Adrenal gland (tissue), 12 donors: ENCODE measurements around the gene GH1. TPM values are rescaled to one million over a fixed set of nuclear protein-coding genes. Genes with fewer than 3 reads are reported as not detected.
"Not testable (repeated sequence)": the region's sequence is repeated elsewhere in the genome, so short reads cannot be mapped to it uniquely, and the experiment has no call there.

Source experiments
- DNase-seq, 7 donors: peaks; one replicate each; pipeline ENCODE4 v3.0.0-alpha.2; 2019 to 2020
- H3K27ac ChIP-seq, 5 donors: fragments of 200-600 bp; sonication (generic) in 4 of 5; 1 replicate in 3 of 5; 2 replicates in 2 of 5; pipeline versions ENCODE4 v1.5.1 to v1.8.0; 2016 to 2020; ENCODE audit warnings: mild to moderate bottlenecking in 1 of 5
- H3K27me3 ChIP-seq: fragments of 200-600 bp; 2 replicates; pipeline ENCODE4 v1.8.0; 2021
- H3K36me3 ChIP-seq, 2 donors: fragments of 200-600 bp; replicated peaks in 1 of 2; 1 replicate in 1 of 2; 2 replicates in 1 of 2; pipeline versions ENCODE4 v1.5.1 to v1.8.0; 2018 to 2022
- H3K4me1 ChIP-seq, 2 donors: fragments of 200-600 bp; replicated peaks in 1 of 2; 1 replicate in 1 of 2; 2 replicates in 1 of 2; pipeline versions ENCODE4 v1.5.1 to v1.8.0; 2018 to 2021
- H3K4me3 ChIP-seq, 4 donors: fragments of 200-600 bp; sonication (generic) in 3 of 4; one replicate each; pipeline ENCODE4 v1.5.1; 2016 to 2018
- H3K9me3 ChIP-seq, 3 donors: fragments of 200-600 bp; sonication (generic) in 1 of 3; replicated peaks in 1 of 3; 1 replicate in 2 of 3; 2 replicates in 1 of 3; pipeline versions ENCODE4 v1.5.1 to v1.8.0; 2016 to 2021
- POLR2A ChIP-seq, 2 donors: fragments of 450-650 bp; IDR thresholded peaks; one replicate each; pipeline ENCODE4 v1.6.1; 2017; ENCODE audit warnings: antibody characterized with exemption in 2 of 2, mild to moderate bottlenecking in 2 of 2, moderate library complexity in 1 of 2
- WGBS, 4 donors: extraction: QIAGEN DNeasy Blood & Tissue Kit in 2 of 4; methylation state at CpG; one replicate each; pipeline versions ENCODE4 v1.1.5 to v1.1.7; 2013 to 2017; 5-methylcytosine and 5-hydroxymethylcytosine counted together
- intact Hi-C, 2 donors: fragments of 100-400 bp; cut with DNase I; formaldehyde crosslinking; loops; one replicate each; pipeline versions ENCODE4 v1.14.1 to v1.15.0; 2022 to 2023
- polyA plus RNA-seq, 3 donors: library from polyadenylated mRNA; stranded (reverse); fragments of 200-250 nt in 2 of 3; fragments of 350-450 nt in 1 of 3; fragmentation: Illumina TruSeq in 1 of 3; extraction: RNeasy Lipid Tissue Mini Kit (QIAGEN cat#74804) in 1 of 3; gene quantifications; one replicate each; pipeline ENCODE4 v1.2.3, GENCODE V29; 2013 to 2014
- total RNA-seq, 9 donors: library from RNA; depleted of rRNA in 4 of 9; stranded (reverse); fragments of >200 nt in 4 of 9; fragments of 120-200 nt in 1 of 9; fragmentation: NEBNext Ultra II Directional in 1 of 9; extraction: Animal tissue kit (Norgen Biotek cat#: 25700) in 1 of 9; gene quantifications; one replicate each; pipeline versions ENCODE4 v1.1.0 to v1.2.4, GENCODE V29; 2013 to 2023
- TF ChIP-seq, protein P1 (sequence below), 6 experiments: fragments of 450-650 bp in 4 of 6; fragments of 200-600 bp in 2 of 6; sonication (generic) in 1 of 6; IDR thresholded peaks; 1 replicate in 5 of 6; 2 replicates in 1 of 6; pipeline versions ENCODE4 v1.5.1 to v1.8.0; 2016 to 2021; ENCODE audit warnings: antibody characterized with exemption in 6 of 6, mild to moderate bottlenecking in 2 of 6, moderate library complexity in 1 of 6
- donor health status: healthy with polysubstance abuse.
- donor health status: Bipolar disorder and iron deficiency.
- donor health status: DM: yes; HTN: yes; CAD: no.
- donor health status: DM: no; HTN: no; CAD: no.
- donor health status: DM: no; HTN: no; CAD: no.
- donor health status: DM: yes; HTN: yes; CAD: no.

The GH1 gene
- total and polyA plus RNA-seq, 12 donors: not detected

DNA sequence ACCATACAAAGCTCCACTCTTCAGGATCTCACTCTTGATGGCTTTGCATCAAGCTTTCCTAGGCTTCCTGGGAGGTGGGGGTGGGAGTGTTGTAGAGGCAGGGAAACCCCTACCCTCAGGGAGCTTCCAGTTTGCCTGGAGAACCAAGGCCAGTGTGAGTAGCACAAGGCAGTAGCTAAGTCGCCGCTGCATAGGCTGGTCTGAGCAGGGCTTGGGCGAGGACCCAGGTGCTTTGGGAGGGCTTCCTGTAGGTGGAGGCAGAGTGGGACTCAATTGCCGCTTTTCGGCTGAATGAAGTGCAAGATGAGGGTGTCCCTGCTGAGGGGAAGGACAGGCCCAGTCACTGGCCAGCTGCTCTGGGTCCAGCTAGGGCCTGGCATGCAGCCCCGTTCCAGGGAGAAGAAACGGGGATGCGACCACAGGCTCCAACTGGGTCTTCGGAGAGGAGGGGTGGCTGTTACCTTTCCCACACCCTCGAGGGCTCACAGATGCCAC, 9.6 kb upstream of the GH1 start:
- Histone ChIP-seq H3K9me3 (no peaks in the 10 kb centered on the region), H3K27me3 (no peaks in the 10 kb centered on the region), H3K4me1 (no peaks in the 10 kb centered on the region), H3K36me3 (no peaks in the 10 kb centered on the region), H3K27ac (no peak overlapping the region), H3K4me3 (no peak overlapping the region)
- 86 to 98% (median 95%) methylated on average over 8 to 10 of the region's 10 CpGs for whole genome bisulfite sequencing, 4 donors
- DNase-seq: no peak
- no peak for TF ChIP-seq POLR2A (IDR thresholded peaks at IDR 0.05)
- TF ChIP-seq, protein P1, sequence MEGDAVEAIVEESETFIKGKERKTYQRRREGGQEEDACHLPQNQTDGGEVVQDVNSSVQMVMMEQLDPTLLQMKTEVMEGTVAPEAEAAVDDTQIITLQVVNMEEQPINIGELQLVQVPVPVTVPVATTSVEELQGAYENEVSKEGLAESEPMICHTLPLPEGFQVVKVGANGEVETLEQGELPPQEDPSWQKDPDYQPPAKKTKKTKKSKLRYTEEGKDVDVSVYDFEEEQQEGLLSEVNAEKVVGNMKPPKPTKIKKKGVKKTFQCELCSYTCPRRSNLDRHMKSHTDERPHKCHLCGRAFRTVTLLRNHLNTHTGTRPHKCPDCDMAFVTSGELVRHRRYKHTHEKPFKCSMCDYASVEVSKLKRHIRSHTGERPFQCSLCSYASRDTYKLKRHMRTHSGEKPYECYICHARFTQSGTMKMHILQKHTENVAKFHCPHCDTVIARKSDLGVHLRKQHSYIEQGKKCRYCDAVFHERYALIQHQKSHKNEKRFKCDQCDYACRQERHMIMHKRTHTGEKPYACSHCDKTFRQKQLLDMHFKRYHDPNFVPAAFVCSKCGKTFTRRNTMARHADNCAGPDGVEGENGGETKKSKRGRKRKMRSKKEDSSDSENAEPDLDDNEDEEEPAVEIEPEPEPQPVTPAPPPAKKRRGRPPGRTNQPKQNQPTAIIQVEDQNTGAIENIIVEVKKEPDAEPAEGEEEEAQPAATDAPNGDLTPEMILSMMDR (IDR thresholded peaks at IDR 0.05): no peak
- intact Hi-C loops: loop anchor here in 1 of 2 donors (10.0 kb wide), 2 partner anchors 77 to 207 kb away; partner anchors contain the start of gene ERN1

DNA sequence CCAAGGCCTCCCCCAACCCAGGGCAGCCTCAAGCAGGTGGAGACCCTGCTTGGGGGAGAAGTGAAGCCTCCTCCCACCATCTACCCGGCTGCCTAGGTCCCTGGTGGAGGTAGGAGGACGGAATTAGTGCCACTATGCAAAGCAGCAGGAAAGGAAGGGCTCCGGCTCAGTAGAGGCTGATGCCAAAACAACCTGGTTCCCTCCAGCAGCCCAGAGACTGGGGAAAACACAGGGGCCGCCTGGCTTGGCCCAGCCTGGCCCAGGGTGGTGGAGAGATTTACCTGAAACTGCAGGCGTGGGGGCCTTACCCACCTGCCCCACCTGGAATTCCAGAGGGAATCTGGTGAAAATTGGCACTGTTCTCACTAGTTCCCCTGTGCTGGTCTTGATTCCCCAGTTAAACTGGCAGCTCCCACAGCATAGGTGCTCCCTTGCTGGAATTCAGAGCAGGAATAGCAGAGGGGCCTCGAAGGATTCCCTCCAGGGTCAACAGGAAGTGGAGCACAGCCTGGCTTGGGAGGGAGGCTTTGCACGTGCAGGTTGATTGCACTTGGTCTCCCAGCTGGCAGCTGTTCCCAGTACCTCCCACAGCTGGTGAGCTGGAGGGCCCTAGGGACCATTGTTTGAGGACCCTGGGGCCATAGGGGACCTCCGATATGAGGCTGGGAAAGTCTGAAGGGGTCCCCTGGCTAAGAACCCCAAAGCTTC, 9.0 kb upstream of the GH1 start:
- Histone ChIP-seq H3K36me3 (no peaks in the 10 kb centered on the region), H3K9me3 (no peaks in the 10 kb centered on the region), H3K4me3 (no peak overlapping the region), H3K27ac (no peak overlapping the region), H3K27me3 (no peaks in the 10 kb centered on the region), H3K4me1 (no peaks in the 10 kb centered on the region)
- TF ChIP-seq, protein P1 (IDR thresholded peaks at IDR 0.05): no peak
- TF ChIP-seq POLR2A (IDR thresholded peaks at IDR 0.05): no peak
- no peak for DNase-seq
- intact Hi-C loops: loop anchor here in 1 of 2 donors (10.0 kb wide), 2 partner anchors 77 to 207 kb away; partner anchors contain the start of gene ERN1
- WGBS, 4 donors: 76 to 84% (median 81%) methylated on average over 4 to 8 of the region's 8 CpGs

DNA sequence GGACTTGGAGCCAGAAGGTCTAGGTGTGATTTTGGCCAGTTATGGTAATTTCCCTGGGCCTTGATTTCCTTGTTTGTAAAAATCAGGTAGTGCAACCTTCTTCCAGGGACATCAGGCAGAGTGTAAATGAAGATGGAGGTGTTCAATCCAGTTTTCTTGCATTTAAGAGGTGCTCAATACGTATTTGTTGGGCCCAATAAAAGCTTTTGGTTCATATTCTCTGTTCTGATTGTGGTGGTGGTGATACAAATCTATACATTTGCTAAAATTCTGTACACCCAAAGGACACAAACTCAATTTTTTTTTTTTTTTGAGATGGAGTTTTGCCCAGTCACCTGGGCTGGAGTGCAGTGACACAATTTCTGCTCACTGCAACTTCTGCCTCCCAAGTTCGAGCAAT, 7.5 kb upstream of the GH1 start:
- intact Hi-C loops: loop anchor here in 1 of 2 donors (10.0 kb wide), 2 partner anchors 79 to 209 kb away; partner anchors contain the start of gene ERN1
- WGBS, 4 donors: 93 to 100% (median 97%) methylated on average over 1 to 2 of the region's 2 CpGs

DNA sequence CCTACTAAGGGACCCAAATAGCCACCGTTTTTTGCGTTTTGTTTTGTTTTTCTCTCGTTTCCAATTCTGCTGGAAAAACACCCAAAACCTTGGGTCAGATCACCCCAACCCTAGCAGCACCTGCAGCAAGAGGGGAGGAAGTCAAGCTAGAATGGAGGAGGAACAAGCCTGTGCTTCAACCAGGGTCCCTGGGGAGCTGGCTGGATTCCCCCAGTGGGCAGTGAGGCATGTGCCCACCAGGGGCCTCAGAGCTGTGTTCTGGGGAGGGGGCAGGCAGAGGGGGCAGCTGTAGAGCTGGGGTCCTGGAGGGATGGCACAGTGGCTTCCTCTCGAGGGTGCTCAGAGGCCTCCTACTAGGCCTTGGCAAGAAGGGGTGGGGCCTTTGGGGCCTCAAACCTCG, 7.0 kb upstream of the GH1 start:
- WGBS, 4 donors: 76 to 88% (median 80%) methylated on average over 4 to 5 of the region's 5 CpGs
- Histone ChIP-seq H3K9me3 (no peaks in the 10 kb centered on the region), H3K4me1 (no peaks in the 10 kb centered on the region), H3K36me3 (no peaks in the 10 kb centered on the region), H3K27ac (no peak overlapping the region), H3K4me3 (no peak overlapping the region), H3K27me3 (no peaks in the 10 kb centered on the region)
- intact Hi-C loops: loop anchor here in 1 of 2 donors (10.0 kb wide), 2 partner anchors 79 to 209 kb away; partner anchors contain the start of gene ERN1
- no peak for DNase-seq
- TF ChIP-seq, protein P1 (IDR thresholded peaks at IDR 0.05): no peak
- TF ChIP-seq POLR2A (IDR thresholded peaks at IDR 0.05): no peak

More for the DNA sequence above, 7.5 kb upstream of the GH1 start:
- no peak overlapping the region for H3K4me3 ChIP-seq
- H3K27me3 ChIP-seq: no peaks in the 10 kb centered on the region
- no peak for DNase-seq
- H3K4me1 ChIP-seq: no peaks in the 10 kb centered on the region
- TF ChIP-seq, protein P1 (IDR thresholded peaks at IDR 0.05): no peak
- TF ChIP-seq POLR2A (IDR thresholded peaks at IDR 0.05): no peak
- no peak overlapping the region for H3K27ac ChIP-seq
- no peaks in the 10 kb centered on the region for H3K36me3 ChIP-seq
- no peaks in the 10 kb centered on the region for H3K9me3 ChIP-seq

DNA sequence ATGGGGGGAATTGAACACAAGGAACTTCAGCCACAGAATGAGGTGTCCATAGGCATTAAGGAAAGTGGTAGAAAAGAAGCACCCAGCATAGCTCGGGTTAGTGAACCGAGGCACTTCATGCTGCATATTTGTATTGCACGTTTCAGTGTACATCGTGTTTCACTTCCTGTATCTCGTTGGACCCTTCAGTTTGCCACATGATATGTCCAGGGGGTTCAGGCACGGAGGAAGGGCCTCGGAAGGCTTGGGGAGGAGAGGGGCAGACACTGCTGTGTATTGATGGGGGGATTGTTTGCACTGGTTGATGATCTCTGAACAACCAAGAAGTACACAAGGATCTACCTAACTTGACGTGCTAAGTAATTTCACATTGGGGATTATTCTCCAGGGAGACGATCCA, 3.8 kb upstream of the GH1 start:
- H3K27ac ChIP-seq, DNase-seq, H3K4me3 ChIP-seq, H3K9me3 ChIP-seq, H3K4me1 ChIP-seq, H3K27me3 ChIP-seq, H3K36me3 ChIP-seq: not testable (repeated sequence)
- WGBS, 4 donors: 63 to 85% (median 79%) methylated on average over 9 of the region's 9 CpGs
- intact Hi-C loops: loop anchor here in 1 of 2 donors (10.0 kb wide), 2 partner anchors 82 to 212 kb away; partner anchors contain the start of gene ERN1

DNA sequence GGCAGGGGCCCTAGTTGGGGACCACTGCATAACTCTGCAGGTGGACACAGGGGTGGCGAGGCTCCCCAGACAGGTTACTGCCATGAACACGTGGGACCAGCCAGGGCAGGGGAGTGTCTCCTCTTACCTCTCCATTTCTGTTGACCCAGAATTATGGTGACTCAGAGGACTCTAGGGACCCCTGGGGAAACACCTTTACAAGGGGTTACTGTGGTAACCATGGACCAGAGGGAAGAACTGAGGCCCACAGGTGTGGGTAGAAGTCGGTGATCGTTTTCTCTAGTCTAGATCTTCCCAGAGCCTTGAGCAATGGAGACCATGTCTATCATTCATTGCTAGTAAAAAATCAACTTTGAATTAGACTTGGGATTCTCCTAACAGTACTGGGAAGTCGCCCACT, 2.1 kb upstream of the GH1 start:
- intact Hi-C loops: loop anchor here in 1 of 2 donors (10.0 kb wide), 2 partner anchors 84 to 214 kb away; partner anchors contain the start of gene ERN1

DNA sequence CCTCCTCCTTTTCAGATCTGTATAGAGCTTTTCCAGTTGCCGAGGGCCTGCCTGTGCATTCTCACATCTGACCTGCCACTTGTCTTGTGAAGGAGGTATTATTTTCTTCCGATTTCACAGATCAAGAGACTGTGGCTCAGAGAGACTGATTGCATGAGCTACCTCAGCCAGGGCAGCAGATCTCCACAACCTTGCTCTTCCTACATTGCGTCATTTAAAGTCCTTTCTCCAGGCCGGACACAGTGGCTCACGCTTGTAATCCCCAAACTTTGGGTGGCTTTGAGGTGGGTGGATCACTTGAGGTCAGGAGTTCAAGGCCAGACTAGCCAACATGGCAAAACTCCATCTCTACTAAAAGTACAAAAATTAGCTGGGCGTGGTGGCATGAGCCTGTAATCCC, 1.4 kb upstream of the GH1 start:
- H3K27ac ChIP-seq, H3K9me3 ChIP-seq, H3K36me3 ChIP-seq, H3K4me1 ChIP-seq, H3K4me3 ChIP-seq, H3K27me3 ChIP-seq: not testable (repeated sequence)
- intact Hi-C loops: loop anchor here in 1 of 2 donors (10.0 kb wide), 2 partner anchors 85 to 215 kb away; partner anchors contain the start of gene ERN1
- DNase-seq: peak in 1 of 7 donors; percentile 23
- WGBS, 4 donors: 62 to 71% (median 64%) methylated on average over 6 of the region's 6 CpGs

More for the DNA sequence above, 2.1 kb upstream of the GH1 start:
- H3K27ac ChIP-seq, H3K4me3 ChIP-seq, H3K27me3 ChIP-seq, H3K36me3 ChIP-seq, H3K4me1 ChIP-seq, DNase-seq, H3K9me3 ChIP-seq: not testable (repeated sequence)
- 93 to 97% (median 94%) methylated on average over 4 to 5 of the region's 5 CpGs for WGBS, 4 donors
